ENCODE measurements around the gene PIGS.

The PIGS gene

DNA sequence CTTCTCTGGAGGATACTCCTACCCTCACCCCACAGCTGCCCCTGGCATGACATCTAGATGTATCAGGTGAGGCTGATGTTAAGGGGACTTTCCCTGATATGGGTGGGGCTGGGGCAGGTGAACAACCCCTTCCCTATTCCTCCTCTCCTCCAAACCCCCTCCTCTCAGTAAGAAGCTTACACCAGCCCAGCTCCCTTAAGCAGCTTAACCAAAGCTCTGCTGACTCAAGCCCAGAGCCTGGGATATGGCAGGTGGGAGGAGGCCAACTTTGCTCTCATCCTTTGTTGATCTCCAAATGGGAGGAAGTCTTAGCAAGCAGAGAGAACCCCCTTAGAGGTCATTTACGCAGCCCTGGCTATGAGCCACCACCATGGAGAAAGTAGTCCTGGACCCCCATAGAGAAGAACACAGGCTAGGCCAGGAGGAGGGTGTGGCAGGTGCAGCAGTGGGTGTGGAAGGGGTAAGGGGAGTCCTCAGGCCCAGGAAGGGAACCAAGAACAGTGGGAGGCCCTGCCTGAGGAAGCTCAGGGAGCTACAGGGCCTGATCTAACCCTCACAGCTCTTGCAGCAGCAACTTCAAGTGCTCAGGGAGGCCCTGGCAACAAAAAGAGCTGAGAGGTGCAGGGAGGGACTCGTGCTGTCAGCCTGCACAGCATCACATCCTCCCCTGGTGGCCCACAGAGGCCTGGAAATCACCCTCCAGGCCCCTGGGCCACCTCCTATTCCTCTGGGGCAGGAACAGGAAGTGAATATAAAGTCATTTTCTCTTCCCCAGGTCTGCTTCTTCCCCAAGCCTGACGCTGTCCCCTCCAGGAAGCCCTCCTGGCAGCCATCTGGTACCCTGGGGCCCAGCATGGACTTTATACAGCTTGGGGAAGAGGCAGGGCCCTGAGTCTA, 21.8 kb downstream of the PIGS start:
- peak; percentile 47 to 56 for DNase-seq

DNA sequence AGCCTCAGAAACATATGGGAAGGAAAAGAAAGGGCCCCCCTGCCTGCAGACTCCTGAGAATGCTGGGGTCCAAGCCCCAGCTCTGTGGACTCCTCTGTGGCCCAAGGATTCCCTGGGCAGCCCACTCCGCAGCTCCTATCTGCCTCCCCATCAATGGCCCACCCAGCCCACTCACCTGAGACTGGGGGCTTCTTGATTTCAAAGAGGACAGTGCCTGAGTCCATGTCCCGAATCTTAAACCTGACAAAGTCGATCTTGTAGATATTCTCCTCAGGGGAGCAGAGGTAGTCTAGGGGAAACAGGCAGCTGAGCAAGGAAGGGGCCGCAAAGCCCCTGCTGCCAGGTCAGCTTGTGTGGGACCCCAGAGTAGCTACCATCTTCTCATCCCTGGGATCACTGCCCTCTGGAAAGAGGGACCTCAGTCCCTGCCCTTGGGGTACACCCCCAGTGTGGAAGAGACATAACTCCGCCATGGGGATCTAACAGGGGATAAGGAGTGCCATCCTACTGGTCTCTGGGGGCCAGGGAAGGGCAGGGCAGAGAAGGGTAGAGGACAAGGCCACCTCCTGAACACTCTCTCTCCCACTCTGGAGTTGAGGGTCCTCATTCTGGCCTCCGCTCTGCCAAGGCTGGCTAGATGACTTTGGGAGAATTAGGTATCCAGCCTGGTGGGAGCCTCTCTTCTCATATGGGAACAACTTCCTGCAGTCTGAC, 22.8 kb downstream of the PIGS start:
- DNase-seq, result no peak

DNA sequence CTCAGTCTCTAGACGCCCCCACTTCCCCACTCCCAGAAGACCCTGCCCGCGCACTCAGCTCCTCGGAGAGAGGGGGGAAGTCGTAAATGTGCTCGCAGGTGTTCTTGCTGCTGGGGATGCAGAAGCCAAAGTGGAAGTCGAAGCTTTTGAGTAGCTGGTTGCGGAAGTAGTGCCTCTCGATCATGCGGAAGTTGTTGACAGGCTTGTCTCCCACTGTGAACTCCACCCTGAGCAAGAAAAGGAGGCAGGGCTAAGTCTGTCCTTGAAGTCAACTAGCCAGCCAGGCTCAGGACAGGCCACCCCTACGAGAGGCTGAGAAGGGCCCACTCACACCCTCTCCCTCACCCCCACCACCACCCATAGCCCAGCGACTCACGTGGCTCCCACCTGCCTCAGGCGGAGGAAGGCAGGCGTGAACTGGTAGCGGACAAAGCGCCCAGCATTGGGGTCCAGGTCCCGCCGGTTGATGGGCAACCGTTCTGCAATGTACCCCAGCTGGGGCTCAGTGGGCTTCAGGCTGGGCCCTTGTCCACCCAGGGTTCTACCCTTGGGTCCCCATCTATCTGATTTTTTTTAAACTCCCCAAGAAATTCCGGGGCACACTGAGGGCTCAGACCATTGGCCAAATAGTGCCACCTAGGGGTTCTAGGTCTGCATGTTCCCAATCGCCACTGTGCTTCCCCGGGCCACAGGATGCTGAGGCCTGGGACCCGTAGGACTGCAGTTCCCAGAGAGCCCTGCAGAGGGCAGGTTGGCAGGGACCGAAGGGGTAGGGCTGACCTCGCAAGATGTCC, 23.5 kb downstream of the PIGS start:
- DNase-seq, result peak; percentile 73 to 84

DNA sequence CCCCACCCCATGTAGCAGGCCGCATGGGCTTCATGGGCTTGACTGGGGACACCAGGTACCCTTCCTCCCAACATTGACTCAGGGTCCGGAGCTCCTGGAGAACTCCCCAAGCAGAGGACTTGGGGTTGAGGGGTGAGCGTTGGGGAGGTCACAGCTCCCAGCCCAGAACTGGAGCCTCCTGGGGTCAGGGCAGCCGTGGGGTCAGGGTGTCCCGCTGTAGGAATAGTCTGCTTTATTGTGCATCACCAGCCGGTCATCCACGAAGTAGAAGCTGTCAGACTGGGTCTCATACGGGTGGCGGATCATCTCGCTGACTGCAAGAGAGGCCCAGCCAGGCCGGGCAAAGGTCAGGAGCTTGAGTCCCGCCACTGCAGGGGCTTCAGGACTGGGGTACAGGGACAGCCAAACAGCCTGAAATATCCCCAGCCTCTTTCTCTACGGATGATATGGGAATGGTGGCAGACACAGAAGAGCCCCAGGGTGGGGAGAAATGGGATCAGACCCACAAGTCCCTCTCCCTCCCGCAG, 24.2 kb downstream of the PIGS start:
- no peak for DNase-seq

DNA sequence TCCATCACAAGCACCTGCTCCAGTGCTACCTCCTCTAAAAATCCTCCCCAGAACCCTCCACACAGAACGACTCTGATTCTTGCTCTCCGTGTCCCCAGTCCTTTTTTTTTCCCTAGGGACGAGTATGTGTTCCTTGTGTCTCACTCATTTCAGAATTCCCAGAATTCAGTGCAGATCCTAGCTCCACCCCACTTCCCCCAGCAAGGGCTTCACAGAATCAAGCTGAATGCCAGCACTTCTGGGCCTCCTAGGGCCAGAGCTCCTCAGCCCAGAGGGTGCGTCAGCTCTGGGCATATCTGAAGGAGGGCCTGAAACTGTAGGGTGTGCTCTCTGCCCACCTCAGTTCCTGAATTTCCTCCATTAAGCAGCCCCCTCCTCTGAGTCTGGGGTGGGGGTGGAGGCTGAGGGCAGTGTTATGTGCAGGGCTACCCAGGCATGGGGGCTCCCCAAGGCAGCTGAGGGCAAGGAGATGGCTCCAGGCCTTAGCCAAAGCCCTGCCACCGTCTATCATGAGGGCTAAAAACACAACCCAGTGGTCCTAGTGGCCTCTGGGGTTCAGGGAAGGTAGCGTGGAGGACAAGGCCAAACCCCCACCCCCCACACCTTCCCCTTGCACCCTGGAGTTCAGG, 25.4 kb downstream of the PIGS start:
- no peak for DNase-seq

DNA sequence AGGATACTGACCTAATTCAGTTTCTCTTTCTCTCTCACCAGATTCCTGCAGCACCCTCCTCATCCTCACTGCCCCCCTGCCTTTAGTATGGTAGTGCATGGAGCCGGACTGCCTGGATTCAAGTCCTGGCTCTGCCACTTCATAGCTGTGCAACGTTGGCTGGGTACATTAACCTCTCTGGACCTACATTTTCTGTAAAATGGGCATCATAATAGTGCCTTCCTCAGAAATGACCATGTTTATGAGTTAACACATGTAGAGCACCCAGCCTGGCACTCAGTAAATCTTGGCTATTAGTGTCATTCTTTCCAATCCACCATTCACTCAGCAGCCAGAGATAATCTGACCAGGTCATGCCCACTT, 26.2 kb downstream of the PIGS start:
- DNase-seq, result no peak

DNA sequence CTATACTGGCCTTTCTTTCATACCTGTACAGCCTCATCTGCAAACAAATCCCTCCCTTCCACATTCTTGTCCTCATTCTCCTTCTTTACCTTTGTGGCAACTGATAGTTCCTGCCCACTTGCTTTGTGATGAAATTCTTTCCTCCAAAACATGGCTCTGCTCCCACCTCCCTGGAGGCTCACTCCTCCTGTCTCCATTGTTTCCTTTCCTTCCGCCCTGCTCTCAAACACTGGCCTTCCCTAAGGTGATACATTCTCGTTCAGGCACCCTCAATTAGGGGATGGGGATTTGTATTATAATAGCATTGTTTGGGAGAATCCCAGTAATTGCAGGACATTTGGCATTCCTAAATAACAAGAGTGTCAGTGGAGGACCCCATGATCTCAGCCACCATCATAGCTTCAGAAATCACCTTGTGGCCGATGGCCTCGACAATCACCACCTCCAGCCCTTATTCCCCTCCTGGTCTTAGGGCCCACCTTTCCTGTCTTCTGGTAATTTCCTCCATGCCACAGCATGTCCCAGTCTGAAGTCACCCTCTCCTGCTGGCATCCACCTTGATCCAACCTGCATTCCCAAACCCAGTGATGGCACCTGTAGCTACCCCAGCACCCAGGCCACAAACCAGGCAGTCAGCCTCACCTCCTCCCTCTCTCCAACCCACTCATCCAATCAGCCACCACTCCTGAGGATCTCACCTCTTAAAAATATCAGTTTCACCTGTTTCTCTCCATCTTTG, 26.8 kb downstream of the PIGS start:
- DNase-seq, result no peak

DNA sequence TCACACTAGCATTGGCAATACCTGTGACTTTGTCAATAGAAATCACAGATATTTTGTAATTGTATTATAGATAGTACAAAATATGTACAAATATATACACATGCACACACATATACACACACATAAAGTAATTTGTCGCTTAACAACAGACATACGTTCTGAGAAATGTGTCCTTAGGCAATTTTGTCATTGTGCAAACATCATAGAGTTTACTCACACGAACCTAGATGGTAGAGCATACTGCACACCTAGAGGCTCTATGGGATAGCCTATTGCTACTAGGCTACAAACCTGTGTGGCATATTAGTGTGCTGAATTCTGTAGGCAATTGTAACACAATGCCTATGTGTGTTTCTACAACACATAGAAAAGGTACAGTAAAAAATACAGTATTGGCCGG, 29.9 kb downstream of the PIGS start:
- DNase-seq, result no peak

DNA sequence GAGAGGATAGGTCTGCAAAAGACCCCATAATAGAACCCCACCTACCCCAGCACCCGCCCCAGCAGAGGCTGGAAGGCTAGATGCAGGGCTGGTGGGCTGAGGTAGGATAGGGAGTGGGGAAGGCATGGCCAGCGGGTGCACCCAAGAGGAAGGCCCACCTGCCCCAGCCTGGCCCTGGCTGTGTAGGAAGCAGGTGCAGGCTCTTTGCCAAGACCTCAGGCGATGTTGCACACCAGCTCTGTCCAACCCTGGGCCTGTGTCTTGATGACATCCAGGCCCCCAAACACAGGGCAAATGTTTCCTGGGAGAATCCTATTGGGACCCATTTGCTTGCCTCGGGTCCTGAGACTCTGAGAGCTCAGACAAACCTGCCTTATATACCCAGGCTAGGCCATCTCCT, 31.1 kb downstream of the PIGS start:
- no peak for DNase-seq

DNA sequence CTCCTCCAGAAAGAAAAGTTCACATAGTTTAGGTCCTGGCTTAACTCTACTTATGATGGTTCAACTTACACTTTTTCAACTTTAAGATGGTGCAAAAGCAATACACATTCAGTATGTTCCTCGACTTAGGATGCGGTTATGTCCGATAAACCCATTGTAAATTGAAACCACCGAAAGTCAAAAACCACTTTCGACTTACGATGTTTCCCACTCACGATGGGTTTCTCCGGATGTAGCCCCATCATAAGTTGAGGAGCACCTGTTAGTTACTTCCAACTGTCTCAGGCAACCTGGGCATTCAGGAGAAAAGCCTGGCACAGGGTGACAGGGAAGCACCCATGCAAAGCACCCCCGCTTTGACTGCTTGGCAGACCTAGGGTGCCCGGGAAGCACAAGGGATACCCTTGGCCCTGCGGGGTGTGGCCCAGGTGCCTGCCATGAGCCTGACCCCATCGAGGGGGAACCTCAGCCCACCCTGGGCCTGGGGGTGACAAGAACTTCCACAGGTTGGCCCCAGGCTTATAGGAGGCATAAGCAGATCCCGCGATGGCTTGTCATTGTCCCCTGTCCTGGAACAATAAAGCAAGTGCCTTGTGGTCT, 32.9 kb downstream of the PIGS start:
- no peak for DNase-seq

DNA sequence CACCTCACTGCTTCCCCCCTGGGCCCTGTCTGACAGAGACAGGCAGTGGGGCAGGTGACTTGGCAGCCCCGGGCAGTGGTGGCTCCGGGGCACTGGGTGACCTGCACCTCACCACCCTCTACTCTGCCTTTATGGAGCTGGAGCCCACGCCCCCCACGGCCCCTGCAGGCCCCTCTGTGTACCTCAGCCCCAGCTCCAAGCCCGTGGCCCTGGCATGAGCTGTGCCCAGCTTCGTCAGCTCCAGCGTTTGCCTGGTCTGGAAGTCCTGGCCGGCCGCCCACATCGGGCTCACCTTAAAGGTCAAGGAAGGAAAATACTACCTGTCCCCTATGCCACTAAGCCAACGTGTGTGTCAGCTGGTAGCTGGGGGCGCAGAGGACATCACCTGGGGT, 34.1 kb downstream of the PIGS start:
- no peak for DNase-seq

DNA sequence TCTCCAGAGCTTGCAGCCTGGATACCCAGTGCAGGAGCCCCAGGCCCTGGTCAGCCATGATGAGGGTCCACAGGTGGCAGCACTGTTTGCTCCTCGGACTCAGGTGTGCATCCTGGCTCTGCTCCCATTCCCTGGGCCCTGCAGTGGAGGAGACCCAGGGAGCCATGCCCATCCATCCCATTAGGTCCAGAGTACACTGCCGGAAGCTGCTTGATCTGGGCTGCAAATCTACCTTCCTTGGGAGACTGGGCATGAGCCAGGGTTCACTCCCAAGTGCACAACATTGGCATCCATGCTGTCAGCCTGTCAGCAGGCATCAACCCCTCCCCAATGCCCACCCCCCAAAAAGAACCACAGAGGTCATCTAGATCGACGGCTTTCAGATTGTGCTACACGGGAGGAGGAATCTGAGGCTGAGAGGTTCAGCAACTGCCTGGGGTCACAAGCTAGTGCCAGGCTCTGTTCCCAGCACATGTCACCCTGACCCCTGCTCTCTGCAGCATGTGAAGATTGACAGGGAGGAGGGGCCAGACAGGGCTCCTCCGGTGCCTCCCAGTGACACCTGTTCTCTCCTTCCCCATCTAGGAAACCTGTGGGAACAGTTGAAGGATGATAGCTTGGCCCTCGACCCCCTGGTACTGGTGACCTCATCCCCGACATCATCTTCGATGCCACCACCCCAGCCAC, 34.6 kb downstream of the PIGS start:
- DNase-seq, result no peak

DNA sequence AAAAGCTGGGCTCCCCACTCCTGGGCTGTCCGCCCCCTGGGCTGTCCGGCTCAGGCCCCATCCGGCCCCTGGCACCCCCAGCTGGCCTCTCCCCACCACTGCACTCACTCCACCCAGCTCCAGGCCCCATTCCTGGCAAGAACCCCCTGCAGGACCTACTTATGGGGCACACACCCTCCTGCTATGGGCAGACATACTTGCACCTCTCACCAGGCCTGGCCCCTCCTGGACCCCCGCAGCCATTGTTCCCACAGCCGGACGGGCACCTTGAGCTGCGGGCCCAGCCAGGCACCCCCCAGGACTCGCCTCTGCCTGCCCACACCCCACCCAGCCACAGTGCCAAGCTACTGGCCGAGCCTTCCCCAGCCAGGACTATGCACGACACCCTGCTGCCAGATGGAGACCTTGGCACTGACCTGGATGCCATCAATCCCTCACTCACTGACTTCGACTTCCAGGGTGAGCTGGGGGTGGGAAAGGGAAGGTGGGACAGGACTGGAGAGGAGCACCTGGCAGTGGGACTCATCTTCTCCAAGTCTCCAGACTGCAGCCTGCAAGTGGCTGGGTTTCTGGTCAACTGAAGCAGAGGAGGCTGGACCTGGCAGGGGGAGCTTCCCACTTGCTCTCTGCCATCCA, 36.5 kb downstream of the PIGS start:
- no peak for DNase-seq

DNA sequence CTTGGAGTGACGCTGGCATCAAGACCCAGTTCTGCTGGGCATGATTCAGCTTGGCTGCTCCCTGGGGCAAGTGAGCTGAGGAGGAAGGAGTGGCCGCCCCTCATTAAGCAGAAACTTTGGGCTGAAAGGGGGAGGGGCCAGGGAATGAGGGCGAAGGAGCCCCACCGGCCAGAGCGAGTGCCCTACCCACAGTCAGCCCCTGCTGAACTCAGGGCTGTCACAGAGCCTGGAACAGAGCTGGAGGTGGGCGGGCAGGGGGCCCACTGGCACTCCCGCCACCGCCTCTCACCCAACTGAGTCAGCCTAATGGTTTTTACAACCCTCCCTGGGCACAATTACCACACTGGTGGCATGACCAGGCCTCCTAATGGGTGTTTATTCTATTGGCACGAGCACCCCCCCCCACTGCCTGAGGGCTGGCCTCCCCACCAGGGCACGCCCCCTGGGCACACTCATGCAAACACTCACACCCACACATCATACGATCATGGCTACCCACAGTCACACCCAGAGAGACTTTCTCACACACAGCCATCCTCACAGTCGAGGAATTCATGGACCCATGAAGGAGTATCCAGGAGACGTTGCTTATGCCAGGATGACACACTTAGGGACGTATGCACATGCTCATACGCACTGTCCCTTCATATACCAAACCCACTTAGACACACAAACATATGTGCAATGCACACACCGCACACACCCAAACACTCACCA, 38.1 kb downstream of the PIGS start:
- no peak for DNase-seq

DNA sequence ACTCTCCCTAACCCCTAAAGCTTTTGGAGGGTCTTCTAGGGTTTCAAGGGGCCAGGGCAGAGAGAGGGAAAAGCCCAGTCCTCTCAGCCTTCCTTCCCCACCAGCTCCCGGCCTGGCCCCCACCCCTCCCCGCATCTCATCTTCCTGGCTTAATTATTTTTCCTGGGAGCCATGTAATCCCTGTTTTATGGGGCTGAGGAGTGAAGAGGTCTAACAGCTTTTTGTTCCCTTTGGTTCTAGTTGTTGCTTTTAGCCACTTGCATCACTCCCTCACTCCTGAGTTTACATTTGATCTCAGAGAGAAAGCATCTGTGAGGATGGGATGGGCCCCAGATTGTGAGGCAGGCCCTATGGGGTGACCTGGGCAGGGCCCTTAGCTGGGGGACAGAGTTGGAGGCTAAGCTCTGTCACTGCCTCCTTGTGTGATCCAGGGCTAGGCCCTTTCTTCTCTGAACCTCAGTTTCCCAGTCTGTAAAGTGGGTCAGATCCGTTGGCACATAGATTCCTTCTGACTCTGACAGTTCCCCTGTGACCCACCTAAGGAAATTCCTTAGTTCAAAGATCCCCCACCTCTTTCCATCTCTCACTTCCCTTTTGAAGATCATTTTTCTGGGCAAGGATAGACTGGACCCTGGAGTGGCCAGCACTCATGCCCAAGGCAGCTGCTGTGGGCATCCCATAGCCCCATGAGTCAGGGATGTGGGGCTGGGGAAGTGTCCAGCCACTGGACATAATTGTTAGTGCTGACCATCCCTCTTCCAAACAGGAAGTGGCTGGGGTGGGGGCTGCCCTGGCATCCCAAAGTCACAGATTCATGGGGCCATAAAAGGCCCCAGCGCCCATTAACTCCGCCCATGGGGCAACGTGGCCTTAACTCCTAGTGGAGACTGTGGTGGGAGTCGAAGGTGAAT, 39.0 kb downstream of the PIGS start:
- DNase-seq, result no peak

DNA sequence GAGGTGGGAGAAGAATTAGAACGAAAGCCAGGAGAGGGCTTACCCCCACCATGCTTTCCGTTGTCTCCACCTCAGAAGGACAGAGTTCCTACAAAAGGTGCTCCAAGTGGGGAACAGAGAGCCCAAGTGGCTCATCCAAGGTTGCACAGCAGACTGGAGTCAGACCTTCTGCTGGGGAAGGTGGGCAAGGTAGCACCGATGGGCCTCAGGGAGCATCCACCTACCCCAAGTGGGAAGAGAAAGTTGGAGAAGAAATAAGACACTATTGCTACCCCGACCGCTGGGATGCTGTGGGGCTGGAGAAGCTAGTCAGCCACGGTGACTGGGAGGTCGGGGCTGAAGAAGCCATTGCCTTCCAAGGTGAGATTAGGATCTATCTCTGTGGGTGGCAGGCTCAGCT, 40.4 kb downstream of the PIGS start:
- no peak for DNase-seq

DNA sequence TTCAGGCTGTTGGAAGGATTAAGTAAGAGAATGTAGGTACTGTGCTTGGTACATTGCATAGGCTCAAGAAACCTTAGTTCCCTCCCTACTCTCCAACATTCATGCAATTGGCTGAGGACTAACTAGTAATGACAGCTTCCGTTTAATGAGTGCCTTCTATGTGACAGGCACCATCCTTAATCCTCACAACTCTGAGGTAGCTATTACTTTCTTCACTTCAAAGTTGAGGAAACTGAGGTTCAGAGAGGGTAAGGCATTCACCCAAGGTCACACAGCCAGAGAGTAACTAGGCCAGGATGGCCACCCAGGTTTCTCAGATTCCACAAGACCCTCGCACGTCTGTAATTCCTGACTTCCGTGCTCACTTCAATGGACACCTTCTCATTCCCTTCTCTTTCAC, 41.1 kb downstream of the PIGS start:
- no peak for DNase-seq

DNA sequence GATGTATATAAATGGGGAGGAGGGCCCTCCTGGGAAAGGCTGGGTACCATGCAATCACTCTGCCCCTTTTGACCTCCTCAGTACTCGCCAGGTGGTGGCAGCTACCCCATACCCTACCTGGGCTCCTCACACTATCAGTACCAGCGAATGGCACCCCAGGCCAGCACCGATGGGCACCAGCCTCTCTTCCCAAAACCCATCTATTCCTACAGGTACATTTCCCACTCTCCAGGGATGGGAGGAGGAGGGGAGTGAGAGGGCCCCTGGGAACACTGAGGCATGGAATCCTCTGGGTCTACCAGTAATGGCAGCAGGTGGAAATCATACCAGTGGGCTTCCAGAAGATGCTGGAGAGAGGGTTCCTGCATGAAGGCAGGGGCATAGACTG, 42.3 kb downstream of the PIGS start:
- DNase-seq, result no peak
